Memory B cell (primary cell): ENCODE results near the gene MSL1.

Experiments used
- ATAC-seq: fragments of 150-1000 bp; cut with Tn5 transposase; 2 replicates; pipeline ENCODE4 v1.10.0; 2021; ENCODE audit warnings: low read depth, mild to moderate bottlenecking, moderate library complexity
- DNase-seq, 2 donors: peaks; one replicate each; pipeline ENCODE4 v3.0.0; 2022; ENCODE audit warnings: low spot score in 2 of 2
- H3K27ac Mint-ChIP-seq: one replicate; pipeline ENCODE4 v1.8.0; 2022; ENCODE audit warnings: mild to moderate bottlenecking, moderate library complexity, mixed read lengths
- H3K27me3 Mint-ChIP-seq: one replicate; pipeline ENCODE4 v1.8.0; 2022; ENCODE audit warnings: mixed read lengths
- H3K36me3 Mint-ChIP-seq: one replicate; pipeline ENCODE4 v1.8.0; 2022; ENCODE audit warnings: mild to moderate bottlenecking, mixed read lengths
- H3K4me1 Mint-ChIP-seq: one replicate; pipeline ENCODE4 v1.8.0; 2022; ENCODE audit warnings: mixed read lengths
- H3K4me3 Mint-ChIP-seq: one replicate; pipeline ENCODE4 v1.8.0; 2022; ENCODE audit warnings: mild to moderate bottlenecking, moderate library complexity, mixed read lengths
- H3K9me3 Mint-ChIP-seq: one replicate; pipeline ENCODE4 v1.8.0; 2022; ENCODE audit warnings: mixed read lengths

MSL1 gene

GRCh38 chr17:40097087-40097486 is 24.7 kb upstream of the MSL1 start:
- DNase-seq: no peak
- peak overlapping the region; percentile 96 for H3K27ac Mint-ChIP-seq
- no peaks in the 10 kb centered on the region for H3K27me3 Mint-ChIP-seq
- ATAC-seq: no peak
- H3K36me3 Mint-ChIP-seq: peaks cover 20% of the 10 kb centered on the region
- peak overlapping the region; percentile 71 for H3K4me3 Mint-ChIP-seq
- peaks cover 59% of the 10 kb centered on the region for H3K4me1 Mint-ChIP-seq
- no peaks in the 10 kb centered on the region for H3K9me3 Mint-ChIP-seq

- Mint-ChIP-seq H3K27ac (peak overlapping the region; percentile 96), H3K27me3 (no peaks in the 10 kb centered on the region), H3K9me3 (no peaks in the 10 kb centered on the region), H3K4me3 (peak overlapping the region; percentile 95), H3K36me3 (peaks cover 20% of the 10 kb centered on the region), H3K4me1 (peaks cover 59% of the 10 kb centered on the region)
- DNase-seq (no peak), ATAC-seq (no peak)
These were observed 23.6 kb upstream of the MSL1 start for GRCh38 chr17:40097931-40098845.

GRCh38 chr17:40098846-40099618 is 22.7 kb upstream of the MSL1 start:
- ATAC-seq (peak; percentile 66), DNase-seq (peak; percentile 90 to 97)
- Mint-ChIP-seq H3K4me1 (peaks cover 56% of the 10 kb centered on the region), H3K4me3 (peak overlapping the region; percentile 95), H3K27ac (peak overlapping the region; percentile 96), H3K27me3 (no peaks in the 10 kb centered on the region), H3K36me3 (peaks cover 15% of the 10 kb centered on the region), H3K9me3 (no peaks in the 10 kb centered on the region)

GRCh38 chr17:40099619-40100418 is 22.0 kb upstream of the MSL1 start:
- peak; percentile 19 to 29 for DNase-seq
- H3K27ac Mint-ChIP-seq: peak overlapping the region; percentile 96

GRCh38 chr17:40100419-40100668 is 21.4 kb upstream of the MSL1 start, which contains the start of gene NR1D1:
Gene NR1D1, minus strand, starts transcription at chr17:40100589. Its CDS starts 495 bp downstream, at chr17:40100094.
- no peak for ATAC-seq
- H3K36me3 Mint-ChIP-seq: peaks cover 13% of the 10 kb centered on the region
- no peaks in the 10 kb centered on the region for H3K9me3 Mint-ChIP-seq
- H3K27ac Mint-ChIP-seq: peak within 1 kb of the TSS; percentile 96
- H3K4me1 Mint-ChIP-seq: peaks cover 59% of the 10 kb centered on the region
- peak within 1 kb of the TSS; percentile 95 for H3K4me3 Mint-ChIP-seq
- H3K27me3 Mint-ChIP-seq: no peaks in the 10 kb centered on the region
- no peak for DNase-seq

More at GRCh38 chr17:40099619-40100418, 22.0 kb upstream of the MSL1 start:
- Mint-ChIP-seq H3K4me3 (peak overlapping the region; percentile 95), H3K27me3 (no peaks in the 10 kb centered on the region), H3K4me1 (peaks cover 61% of the 10 kb centered on the region), H3K36me3 (peaks cover 13% of the 10 kb centered on the region), H3K9me3 (no peaks in the 10 kb centered on the region)
- ATAC-seq: no peak

- H3K36me3 Mint-ChIP-seq: peaks cover 13% of the 10 kb centered on the region
- H3K27me3 Mint-ChIP-seq: no peaks in the 10 kb centered on the region
- peak overlapping the region; percentile 96 for H3K27ac Mint-ChIP-seq
- H3K9me3 Mint-ChIP-seq: no peaks in the 10 kb centered on the region
- H3K4me3 Mint-ChIP-seq: peak overlapping the region; percentile 95
- DNase-seq (peak; percentile 67 to 76), ATAC-seq (peak; percentile 10)
- H3K4me1 Mint-ChIP-seq: peaks cover 54% of the 10 kb centered on the region
These were observed 21.0 kb upstream of the MSL1 start for GRCh38 chr17:40100669-40101366.

GRCh38 chr17:40101367-40102210 is 20.2 kb upstream of the MSL1 start:
- H3K4me1 Mint-ChIP-seq: peaks cover 52% of the 10 kb centered on the region
- no peak for DNase-seq
- no peak for ATAC-seq
- H3K4me3 Mint-ChIP-seq: peak overlapping the region; percentile 95
- no peaks in the 10 kb centered on the region for H3K9me3 Mint-ChIP-seq
- no peaks in the 10 kb centered on the region for H3K27me3 Mint-ChIP-seq
- H3K27ac Mint-ChIP-seq: no peak overlapping the region
- H3K36me3 Mint-ChIP-seq: peaks cover 6% of the 10 kb centered on the region

GRCh38 chr17:40103071-40103661 is 18.6 kb upstream of the MSL1 start:
- no peaks in the 10 kb centered on the region for H3K36me3 Mint-ChIP-seq
- no peak for DNase-seq
- no peak for ATAC-seq
- H3K27me3 Mint-ChIP-seq: no peaks in the 10 kb centered on the region
- no peak overlapping the region for H3K27ac Mint-ChIP-seq
- no peak overlapping the region for H3K4me3 Mint-ChIP-seq
- peaks cover 51% of the 10 kb centered on the region for H3K4me1 Mint-ChIP-seq
- no peaks in the 10 kb centered on the region for H3K9me3 Mint-ChIP-seq

- DNase-seq (no peak), ATAC-seq (no peak)
- Mint-ChIP-seq H3K4me3 (no peak overlapping the region), H3K9me3 (no peaks in the 10 kb centered on the region), H3K27ac (no peak overlapping the region), H3K4me1 (peaks cover 50% of the 10 kb centered on the region), H3K27me3 (no peaks in the 10 kb centered on the region), H3K36me3 (no peaks in the 10 kb centered on the region)
These were observed 18.1 kb upstream of the MSL1 start for GRCh38 chr17:40103688-40104087.

- H3K36me3 Mint-ChIP-seq: no peaks in the 10 kb centered on the region
- H3K27me3 Mint-ChIP-seq: no peaks in the 10 kb centered on the region
- no peak overlapping the region for H3K27ac Mint-ChIP-seq
- H3K4me1 Mint-ChIP-seq: peaks cover 42% of the 10 kb centered on the region
- ATAC-seq (no peak), DNase-seq (no peak)
- H3K9me3 Mint-ChIP-seq: no peaks in the 10 kb centered on the region
- no peak overlapping the region for H3K4me3 Mint-ChIP-seq
These were observed 16.9 kb upstream of the MSL1 start for GRCh38 chr17:40104594-40105486.

- Mint-ChIP-seq H3K36me3 (no peaks in the 10 kb centered on the region), H3K4me3 (no peak overlapping the region), H3K27me3 (no peaks in the 10 kb centered on the region), H3K9me3 (no peaks in the 10 kb centered on the region), H3K4me1 (peaks cover 38% of the 10 kb centered on the region), H3K27ac (no peak overlapping the region)
- ATAC-seq (no peak), DNase-seq (no peak)
These were observed 15.7 kb upstream of the MSL1 start for GRCh38 chr17:40105861-40106759.
